Measurements from ENCODE around the gene MEIKIN.

MEIKIN gene

GRCh38 chr5:131986161-131986912 lies 40.9 kb upstream of the MEIKIN start:
- H3F3A ChIP-seq (ENCODE audit: control insufficient read depth, insufficient read depth) = no peaks in the 10 kb centered on the region
- no peaks in the 10 kb centered on the region for H3K9me3 ChIP-seq (ENCODE audit: control insufficient read depth, insufficient read depth, low read length)
- no peaks in the 10 kb centered on the region for H3K27me3 ChIP-seq (ENCODE audit: control insufficient read depth, low read length)
- no peaks in the 10 kb centered on the region for H3K79me2 ChIP-seq (ENCODE audit: control insufficient read depth, low read length)
- H3K9me2 ChIP-seq (replicated peaks; ENCODE audit: control insufficient read depth, low read length) = no peaks in the 10 kb centered on the region
- no peaks in the 10 kb centered on the region for H3K4me1 ChIP-seq (ENCODE audit: control insufficient read depth, low read length)
- H3K36me3 ChIP-seq (ENCODE audit: control insufficient read depth, low read length) = no peaks in the 10 kb centered on the region
- H4K20me1 ChIP-seq (ENCODE audit: control insufficient read depth, insufficient read depth, low read depth, low read length) = no peaks in the 10 kb centered on the region
- H3K27ac ChIP-seq (ENCODE audit: low read depth, low read length) = no peak overlapping the region
- TF ChIP-seq CTCF (IDR thresholded peaks at IDR 0.05; ENCODE audit: low read depth, low read length, poor library complexity, severe bottlenecking) = no peak
- TF ChIP-seq EZH2phosphoT487 (IDR thresholded peaks at IDR 0.05; ENCODE audit: borderline replicate concordance, low read length) = no peak
- H3K4me3 ChIP-seq (ENCODE audit: low read length) = no peak overlapping the region
- H3K4me2 ChIP-seq (ENCODE audit: low read length) = no peak overlapping the region

GRCh38 chr5:131984956-131985665 lies 39.6 kb upstream of the MEIKIN start:
- Histone ChIP-seq H3K4me2 (ENCODE audit: low read length) (no peak overlapping the region), H3K4me1 (ENCODE audit: control insufficient read depth, low read length) (no peaks in the 10 kb centered on the region), H3F3A (ENCODE audit: control insufficient read depth, insufficient read depth) (no peaks in the 10 kb centered on the region), H3K27ac (ENCODE audit: low read depth, low read length) (no peak overlapping the region), H3K4me3 (ENCODE audit: low read length) (no peak overlapping the region), H3K27me3 (ENCODE audit: control insufficient read depth, low read length) (no peaks in the 10 kb centered on the region), H3K36me3 (ENCODE audit: control insufficient read depth, low read length) (no peaks in the 10 kb centered on the region), H3K9me2 (replicated peaks; ENCODE audit: control insufficient read depth, low read length) (no peaks in the 10 kb centered on the region), H3K9me3 (ENCODE audit: control insufficient read depth, insufficient read depth, low read length) (no peaks in the 10 kb centered on the region), H4K20me1 (ENCODE audit: control insufficient read depth, insufficient read depth, low read depth, low read length) (no peaks in the 10 kb centered on the region), H3K79me2 (ENCODE audit: control insufficient read depth, low read length) (no peaks in the 10 kb centered on the region)
- TF ChIP-seq EZH2phosphoT487 (IDR thresholded peaks at IDR 0.05; ENCODE audit: borderline replicate concordance, low read length) = no peak
- TF ChIP-seq CTCF (IDR thresholded peaks at IDR 0.05; ENCODE audit: low read depth, low read length, poor library complexity, severe bottlenecking) = no peak

GRCh38 chr5:131983244-131983771 lies 37.8 kb upstream of the MEIKIN start:
- Histone ChIP-seq H3K4me1 (ENCODE audit: control insufficient read depth, low read length) (no peaks in the 10 kb centered on the region), H3F3A (ENCODE audit: control insufficient read depth, insufficient read depth) (no peaks in the 10 kb centered on the region), H3K27ac (ENCODE audit: low read depth, low read length) (no peak overlapping the region), H3K9me3 (ENCODE audit: control insufficient read depth, insufficient read depth, low read length) (no peaks in the 10 kb centered on the region), H3K9me2 (replicated peaks; ENCODE audit: control insufficient read depth, low read length) (no peaks in the 10 kb centered on the region), H3K4me3 (ENCODE audit: low read length) (no peak overlapping the region), H3K36me3 (ENCODE audit: control insufficient read depth, low read length) (no peaks in the 10 kb centered on the region), H3K4me2 (ENCODE audit: low read length) (no peak overlapping the region), H3K27me3 (ENCODE audit: control insufficient read depth, low read length) (no peaks in the 10 kb centered on the region), H3K79me2 (ENCODE audit: control insufficient read depth, low read length) (no peaks in the 10 kb centered on the region), H4K20me1 (ENCODE audit: control insufficient read depth, insufficient read depth, low read depth, low read length) (no peaks in the 10 kb centered on the region)
- TF ChIP-seq EZH2phosphoT487 (IDR thresholded peaks at IDR 0.05; ENCODE audit: borderline replicate concordance, low read length) (no peak), CTCF (IDR thresholded peaks at IDR 0.05; ENCODE audit: low read depth, low read length, poor library complexity, severe bottlenecking) (no peak)
